ENCODE results near the gene FARS2. TPM values are rescaled to one million over a fixed set of nuclear protein-coding genes. Genes with fewer than 3 reads are reported as not detected.

Gene FARS2
- total and polyA plus RNA-seq, 10 donors: 9.0 to 27.4 (median 19.8) TPM

DNA sequence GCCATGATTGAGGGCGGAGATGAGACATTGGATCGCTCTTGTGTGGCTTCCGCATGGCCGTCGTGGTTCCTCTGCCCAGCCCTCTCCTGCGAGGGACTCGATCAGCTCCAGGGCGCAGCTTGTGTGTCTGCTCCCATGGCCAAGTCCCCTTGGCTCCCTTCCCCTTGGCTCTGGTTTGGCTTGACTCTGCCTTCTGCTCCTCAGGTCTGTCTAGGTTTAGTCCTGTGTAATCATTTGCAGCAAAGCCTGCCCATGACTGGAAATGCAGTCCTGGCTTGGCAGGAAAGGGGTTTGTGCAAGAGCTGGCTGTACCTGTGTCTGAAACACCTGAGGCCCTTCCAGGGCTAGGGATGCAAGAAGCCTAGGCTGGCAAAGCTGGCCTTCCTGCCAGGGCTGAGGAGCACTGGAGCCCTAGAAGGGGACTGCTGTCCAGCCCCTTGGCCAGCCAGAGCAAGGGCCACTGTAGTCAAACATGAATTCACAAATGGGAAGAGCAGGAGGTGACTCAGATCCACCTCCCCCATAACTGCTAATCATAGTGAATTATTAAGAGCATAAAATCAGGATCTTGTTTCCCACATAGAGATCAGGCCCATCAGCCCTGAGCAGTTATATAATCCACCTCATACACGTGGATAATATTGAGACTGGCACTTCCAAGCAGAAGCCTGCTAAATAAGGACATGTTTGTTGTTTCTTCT is 196.8 kb downstream of the FARS2 start:
- no peak overlapping the region for H3K27ac ChIP-seq
- no peaks in the 10 kb centered on the region for H3K36me3 ChIP-seq
- no peak overlapping the region for H3K4me3 ChIP-seq
- WGBS, 5 donors: 94 to 98% (median 95%) methylated on average over 9 of the region's 9 CpGs
- H3K9me3 ChIP-seq: peaks cover 0 to 5% (median 0%) of the 10 kb centered on the region in 8 donors
- no peaks in the 10 kb centered on the region for H3K27me3 ChIP-seq (replicated peaks in 1 of 7)
- no peak for DNase-seq
- no peaks in the 10 kb centered on the region for H3K4me1 ChIP-seq
- intact Hi-C loops (cut with DNase I; ENCODE audit: low total_unique reads): no loop called here
- TF ChIP-seq POLR2AphosphoS5 (IDR thresholded peaks at IDR 0.05): no peak
- no peak for TF ChIP-seq POLR2A (IDR thresholded peaks at IDR 0.05)

DNA sequence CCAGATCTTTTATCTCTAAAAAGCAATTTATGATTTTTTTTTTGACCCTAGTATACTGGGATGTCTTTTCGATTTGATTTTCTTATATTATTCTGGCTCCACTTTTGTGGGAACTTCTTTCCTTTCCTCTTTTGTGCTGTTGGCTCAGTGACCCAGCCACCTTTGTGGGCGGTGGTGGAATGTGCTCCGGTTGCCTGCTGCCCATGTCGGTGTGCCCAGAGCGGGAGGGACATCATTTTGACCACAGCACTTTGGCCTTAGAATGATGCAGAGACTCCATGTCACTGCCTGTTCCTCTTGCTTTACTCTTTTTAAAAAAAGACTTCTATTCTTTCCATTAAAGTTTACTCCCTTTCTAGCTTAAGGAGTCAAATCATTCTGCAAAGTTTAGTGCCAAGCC is 198.0 kb downstream of the FARS2 start:
- no peaks in the 10 kb centered on the region for H3K36me3 ChIP-seq
- H3K27ac ChIP-seq: no peak overlapping the region
- WGBS, 5 donors: 89 to 94% (median 91%) methylated on average over 5 of the region's 5 CpGs
- intact Hi-C loops (cut with DNase I; ENCODE audit: low total_unique reads): no loop called here
- no peak overlapping the region for H3K4me3 ChIP-seq
- no peak for DNase-seq
- peaks cover 0 to 5% (median 0%) of the 10 kb centered on the region in 8 donors for H3K9me3 ChIP-seq
- H3K27me3 ChIP-seq (replicated peaks in 1 of 7): no peaks in the 10 kb centered on the region
- TF ChIP-seq, protein P1, sequence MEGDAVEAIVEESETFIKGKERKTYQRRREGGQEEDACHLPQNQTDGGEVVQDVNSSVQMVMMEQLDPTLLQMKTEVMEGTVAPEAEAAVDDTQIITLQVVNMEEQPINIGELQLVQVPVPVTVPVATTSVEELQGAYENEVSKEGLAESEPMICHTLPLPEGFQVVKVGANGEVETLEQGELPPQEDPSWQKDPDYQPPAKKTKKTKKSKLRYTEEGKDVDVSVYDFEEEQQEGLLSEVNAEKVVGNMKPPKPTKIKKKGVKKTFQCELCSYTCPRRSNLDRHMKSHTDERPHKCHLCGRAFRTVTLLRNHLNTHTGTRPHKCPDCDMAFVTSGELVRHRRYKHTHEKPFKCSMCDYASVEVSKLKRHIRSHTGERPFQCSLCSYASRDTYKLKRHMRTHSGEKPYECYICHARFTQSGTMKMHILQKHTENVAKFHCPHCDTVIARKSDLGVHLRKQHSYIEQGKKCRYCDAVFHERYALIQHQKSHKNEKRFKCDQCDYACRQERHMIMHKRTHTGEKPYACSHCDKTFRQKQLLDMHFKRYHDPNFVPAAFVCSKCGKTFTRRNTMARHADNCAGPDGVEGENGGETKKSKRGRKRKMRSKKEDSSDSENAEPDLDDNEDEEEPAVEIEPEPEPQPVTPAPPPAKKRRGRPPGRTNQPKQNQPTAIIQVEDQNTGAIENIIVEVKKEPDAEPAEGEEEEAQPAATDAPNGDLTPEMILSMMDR (IDR thresholded peaks at IDR 0.05 in 8 of 11, conservative IDR thresholded peaks at IDR 0.05 in 3 of 11): no peak
- TF ChIP-seq POLR2AphosphoS5 (IDR thresholded peaks at IDR 0.05) (no peak), POLR2A (IDR thresholded peaks at IDR 0.05) (no peak)
- H3K4me1 ChIP-seq: no peaks in the 10 kb centered on the region

DNA sequence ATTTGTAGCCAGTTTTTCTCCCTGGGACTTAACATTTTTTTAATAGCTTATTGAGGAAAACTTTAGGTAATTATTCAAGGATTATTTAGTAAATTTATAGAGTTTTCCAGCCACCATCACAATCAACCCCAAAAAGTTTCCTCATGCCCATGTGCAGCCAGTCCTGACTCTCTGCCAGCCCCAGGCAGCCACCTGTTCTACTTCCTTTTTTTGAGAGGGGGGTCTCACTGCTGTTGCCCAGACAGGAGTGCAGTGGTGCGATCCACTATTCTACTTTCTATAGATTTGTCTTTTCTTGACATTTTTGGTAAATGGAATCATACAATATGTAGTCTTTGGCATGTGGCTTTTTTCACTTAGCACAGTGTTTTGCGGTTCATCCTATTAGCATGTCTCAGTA is 200.1 kb downstream of the FARS2 start:
- no peak overlapping the region for H3K27ac ChIP-seq
- H3K36me3 ChIP-seq: no peaks in the 10 kb centered on the region
- no peak for DNase-seq
- no peak overlapping the region for H3K4me3 ChIP-seq
- intact Hi-C loops (cut with DNase I; ENCODE audit: low total_unique reads): no loop called here
- WGBS, 5 donors: 64 to 94% (median 89%) methylated on average over 2 of the region's 2 CpGs
- TF ChIP-seq, protein P1 (IDR thresholded peaks at IDR 0.05 in 8 of 11, conservative IDR thresholded peaks at IDR 0.05 in 3 of 11): no peak
- no peak for TF ChIP-seq POLR2A (IDR thresholded peaks at IDR 0.05)
- no peak for TF ChIP-seq POLR2AphosphoS5 (IDR thresholded peaks at IDR 0.05)
- H3K27me3 ChIP-seq (replicated peaks in 1 of 7): no peaks in the 10 kb centered on the region
- peaks cover 0 to 5% (median 0%) of the 10 kb centered on the region in 8 donors for H3K9me3 ChIP-seq
- no peaks in the 10 kb centered on the region for H3K4me1 ChIP-seq

GRCh38 chr6:5462856-5463255 is 201.5 kb downstream of the FARS2 start:
- TF ChIP-seq, protein P1 (IDR thresholded peaks at IDR 0.05 in 8 of 11, conservative IDR thresholded peaks at IDR 0.05 in 3 of 11): no peak
- TF ChIP-seq POLR2A (IDR thresholded peaks at IDR 0.05) (no peak), POLR2AphosphoS5 (IDR thresholded peaks at IDR 0.05) (no peak)
- WGBS, 5 donors: 85 to 95% (median 92%) methylated on average over 6 of the region's 6 CpGs
- intact Hi-C loops (cut with DNase I; ENCODE audit: low total_unique reads): no loop called here
- Histone ChIP-seq H3K36me3 (no peaks in the 10 kb centered on the region), H3K27me3 (replicated peaks in 1 of 7) (no peaks in the 10 kb centered on the region), H3K27ac (no peak overlapping the region), H3K4me3 (no peak overlapping the region), H3K9me3 (peaks cover 0 to 5% (median 0%) of the 10 kb centered on the region in 8 donors), H3K4me1 (no peaks in the 10 kb centered on the region)
- DNase-seq: no peak

Measured in spleen (tissue), 11 donors.